Articular chondrocyte of knee joint (primary cell): ENCODE results near the gene CASKIN1. TPM values are rescaled to one million over a fixed set of nuclear protein-coding genes. Genes with fewer than 3 reads are reported as not detected.

Experiments
- small RNA-seq: library from RNA; depleted of rRNA; stranded (forward); fragments of <200 nt; gene quantifications from one replicate; pipeline ENCODE3, GENCODE V24; 2012
- total RNA-seq: library from RNA; depleted of rRNA; stranded (reverse); fragments of >200 nt; gene quantifications from 2 replicates; pipeline ENCODE4 v1.2.3, GENCODE V29; 2012

Gene CASKIN1, protein sequence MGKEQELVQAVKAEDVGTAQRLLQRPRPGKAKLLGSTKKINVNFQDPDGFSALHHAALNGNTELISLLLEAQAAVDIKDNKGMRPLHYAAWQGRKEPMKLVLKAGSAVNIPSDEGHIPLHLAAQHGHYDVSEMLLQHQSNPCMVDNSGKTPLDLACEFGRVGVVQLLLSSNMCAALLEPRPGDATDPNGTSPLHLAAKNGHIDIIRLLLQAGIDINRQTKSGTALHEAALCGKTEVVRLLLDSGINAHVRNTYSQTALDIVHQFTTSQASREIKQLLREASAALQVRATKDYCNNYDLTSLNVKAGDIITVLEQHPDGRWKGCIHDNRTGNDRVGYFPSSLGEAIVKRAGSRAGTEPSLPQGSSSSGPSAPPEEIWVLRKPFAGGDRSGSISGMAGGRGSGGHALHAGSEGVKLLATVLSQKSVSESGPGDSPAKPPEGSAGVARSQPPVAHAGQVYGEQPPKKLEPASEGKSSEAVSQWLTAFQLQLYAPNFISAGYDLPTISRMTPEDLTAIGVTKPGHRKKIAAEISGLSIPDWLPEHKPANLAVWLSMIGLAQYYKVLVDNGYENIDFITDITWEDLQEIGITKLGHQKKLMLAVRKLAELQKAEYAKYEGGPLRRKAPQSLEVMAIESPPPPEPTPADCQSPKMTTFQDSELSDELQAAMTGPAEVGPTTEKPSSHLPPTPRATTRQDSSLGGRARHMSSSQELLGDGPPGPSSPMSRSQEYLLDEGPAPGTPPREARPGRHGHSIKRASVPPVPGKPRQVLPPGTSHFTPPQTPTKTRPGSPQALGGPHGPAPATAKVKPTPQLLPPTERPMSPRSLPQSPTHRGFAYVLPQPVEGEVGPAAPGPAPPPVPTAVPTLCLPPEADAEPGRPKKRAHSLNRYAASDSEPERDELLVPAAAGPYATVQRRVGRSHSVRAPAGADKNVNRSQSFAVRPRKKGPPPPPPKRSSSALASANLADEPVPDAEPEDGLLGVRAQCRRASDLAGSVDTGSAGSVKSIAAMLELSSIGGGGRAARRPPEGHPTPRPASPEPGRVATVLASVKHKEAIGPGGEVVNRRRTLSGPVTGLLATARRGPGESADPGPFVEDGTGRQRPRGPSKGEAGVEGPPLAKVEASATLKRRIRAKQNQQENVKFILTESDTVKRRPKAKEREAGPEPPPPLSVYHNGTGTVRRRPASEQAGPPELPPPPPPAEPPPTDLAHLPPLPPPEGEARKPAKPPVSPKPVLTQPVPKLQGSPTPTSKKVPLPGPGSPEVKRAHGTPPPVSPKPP (N-terminal part only)
- under 0.01 TPM in 2 replicates for total RNA-seq

GRCh38 chr16:2196162-2196980 lies at the start of gene CASKIN1:
Gene CASKIN1, minus strand, starts transcription at chr16:2196605. Its CDS starts 173 bp downstream, at chr16:2196432.

DNA sequence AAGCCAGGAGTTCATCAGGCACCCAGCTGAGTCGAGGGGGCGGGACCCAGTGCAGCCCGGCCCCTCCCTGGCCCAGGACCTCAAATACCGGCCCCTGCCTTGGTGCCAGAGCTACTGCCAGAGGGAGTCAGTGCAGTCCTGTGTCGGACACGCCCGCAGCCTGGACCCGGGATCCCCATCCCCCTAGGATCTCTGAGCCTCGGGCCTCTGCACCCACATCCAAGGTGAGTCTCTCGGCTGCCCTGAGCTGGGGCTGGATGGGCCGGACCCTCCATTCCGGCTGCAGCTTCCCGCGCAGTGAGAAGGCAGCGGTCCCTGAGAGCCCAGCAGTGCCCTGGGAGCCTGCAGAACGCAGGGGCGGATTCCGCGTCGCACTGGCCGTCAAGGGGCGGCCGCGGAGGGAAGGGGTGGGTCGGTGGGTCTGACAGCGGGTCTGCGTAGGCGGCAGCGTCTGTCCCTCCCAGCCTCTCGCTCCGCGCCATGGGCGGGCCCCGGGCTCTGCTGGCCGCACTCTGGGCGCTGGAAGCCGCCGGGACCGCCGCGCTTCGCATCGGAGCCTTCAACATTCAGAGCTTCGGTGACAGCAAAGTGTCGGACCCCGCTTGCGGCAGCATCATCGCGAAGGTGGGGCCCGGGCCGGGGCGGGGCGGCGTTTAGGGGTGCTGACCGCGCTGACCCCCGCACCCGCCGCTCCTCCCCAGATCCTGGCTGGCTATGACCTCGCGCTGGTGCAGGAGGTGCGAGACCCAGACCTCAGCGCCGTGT lies 40.1 kb upstream of the CASKIN1 start, which contains the start of gene DNASE1L2:
DNASE1L2 (plus strand) TSS at position 108 of the 765 bp plus-strand sequence; CDS start at position 481, 373 bp downstream.

GRCh38 chr16:2223221-2223941 lies 27.0 kb upstream of the CASKIN1 start, which contains the start of gene E4F1:
Gene E4F1, plus strand, starts transcription at chr16:2223591. Its CDS starts 23 bp downstream, at chr16:2223614.

DNA sequence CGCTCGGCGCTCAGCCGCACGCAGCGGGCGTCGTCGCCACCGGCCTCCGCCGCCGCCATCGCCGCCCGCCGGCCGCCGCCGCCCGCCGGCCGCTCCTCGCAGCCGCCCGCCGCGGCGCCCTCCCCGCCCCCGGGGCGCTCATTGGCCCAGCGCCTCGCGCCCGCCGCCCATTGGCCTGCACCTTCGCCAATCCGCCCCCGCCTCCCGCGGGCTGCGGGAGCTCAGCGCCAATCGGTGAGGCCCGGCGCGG lies 18.2 kb upstream of the CASKIN1 start, which contains the start of gene PGP:
PGP (minus strand) TSS at position 122 of the 250 bp plus-strand sequence; CDS start at position 59, 63 bp downstream.

GRCh38 chr16:2210386-2211365 lies 14.3 kb upstream of the CASKIN1 start, which contains the start of gene BRICD5:
Gene BRICD5, minus strand, starts transcription at chr16:2210863. Its CDS starts 30 bp downstream, at chr16:2210833.

GRCh38 chr16:2205104-2205966 lies 8.9 kb upstream of the CASKIN1 start, which contains the start of gene MLST8:
Gene MLST8, plus strand, starts transcription at chr16:2205454. Its CDS starts 632 bp downstream, at chr16:2206086.

DNA sequence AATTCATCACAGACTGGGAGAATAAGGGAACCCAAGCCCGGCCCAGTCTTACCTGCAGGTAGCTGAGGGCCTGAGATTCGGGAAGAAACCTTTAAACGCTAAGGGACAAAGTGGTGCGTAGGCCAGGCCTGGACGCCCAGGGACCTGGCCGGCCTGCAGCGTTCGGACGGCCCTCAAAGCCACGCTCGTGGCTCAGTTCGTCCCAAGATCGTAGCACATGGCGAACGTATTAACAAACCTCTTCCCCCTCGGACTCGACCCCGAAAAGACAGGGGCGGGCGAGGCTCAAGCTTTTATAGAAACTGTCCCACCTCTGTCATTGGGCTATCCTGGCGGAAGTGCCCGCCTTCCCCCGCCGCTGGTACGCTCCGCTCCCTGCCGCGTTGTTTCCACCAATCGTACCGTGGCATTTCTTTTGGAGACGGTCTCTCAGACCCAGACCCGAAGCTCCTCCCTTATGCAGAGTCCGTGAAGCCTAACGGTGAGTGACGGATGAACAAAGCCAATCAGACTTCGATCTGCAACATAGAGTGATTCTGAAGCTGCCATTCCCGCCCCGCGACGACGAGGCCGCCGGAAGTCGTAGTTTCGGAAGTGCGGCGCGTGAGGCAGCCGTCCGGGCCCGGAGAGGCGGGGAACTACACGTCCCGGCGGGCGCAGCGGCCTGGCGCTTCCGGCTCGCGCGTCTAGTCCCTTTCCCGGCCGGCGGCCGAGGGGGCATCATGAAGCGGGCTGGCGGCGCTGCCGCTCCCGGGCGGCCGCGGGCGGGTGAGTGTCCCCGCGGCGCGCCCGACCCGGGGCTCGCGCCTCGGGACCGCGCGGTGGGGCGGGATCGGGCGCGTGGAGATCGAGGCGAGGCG lies 41.1 kb downstream of the CASKIN1 start, which contains the start of gene TRAF7:
TRAF7 (plus strand) TSS at position 692 of the 860 bp plus-strand sequence. CDS start 8,139 bp downstream, outside the sequence.

GRCh38 chr16:2147981-2148671 lies 48.3 kb downstream of the CASKIN1 start, which contains the start of gene RAB26:
Gene RAB26, plus strand, starts transcription at chr16:2148625. Its CDS starts 159 bp downstream, at chr16:2148784.

DNA sequence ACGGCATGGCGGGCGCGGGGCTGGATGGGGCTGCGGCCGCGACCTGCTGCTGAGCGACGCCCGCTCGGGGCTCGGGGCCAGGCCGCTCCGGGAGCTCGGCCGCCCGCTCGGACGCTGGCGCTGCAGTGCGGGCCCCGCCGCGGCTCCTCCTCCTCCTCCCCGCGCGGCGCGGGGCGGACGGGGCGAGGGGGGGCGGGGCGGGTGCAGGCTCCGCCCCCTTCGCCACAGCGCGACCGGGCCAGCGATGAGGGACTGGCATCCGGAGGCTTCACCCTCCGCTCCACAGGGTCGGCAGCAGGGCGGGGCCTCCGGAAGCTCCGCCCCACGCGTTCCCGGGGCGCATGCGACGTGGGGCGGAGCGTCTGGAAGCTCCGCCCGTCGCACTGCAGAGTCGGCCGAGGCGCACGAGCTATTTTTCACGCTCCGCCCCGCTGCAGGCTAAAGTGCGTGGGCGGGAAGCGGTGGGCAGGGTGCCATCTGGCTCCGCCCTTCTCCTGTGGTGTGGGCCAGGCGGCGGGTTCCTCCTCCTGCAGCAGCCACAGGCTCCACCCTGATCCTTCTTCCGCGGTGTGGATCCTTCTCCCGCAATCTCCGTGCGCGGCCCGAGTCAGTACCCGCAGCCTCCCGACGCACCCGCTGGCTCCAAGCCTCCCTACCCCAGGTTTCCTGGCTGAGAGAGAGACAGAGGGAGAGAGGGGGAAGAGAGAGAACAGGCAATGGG lies 60.5 kb downstream of the CASKIN1 start, which contains the start of gene PKD1:
PKD1 (minus strand) TSS at position 129 of the 721 bp plus-strand sequence. CDS start 209 bp downstream, outside the sequence.

Small RNA genes within 50 kb of the gene (small RNA-seq; reads per million reads assigned to genes)
- not detected for gene MIR3180-5
- gene MIR4516: not detected
- not detected for gene RF00019
- gene SNORD60: not detected

Other genes with a start within 250 kb of the CASKIN1 start
- not detected in 2 replicates for gene RPL3L, start 241.9 kb downstream of the CASKIN1 start, total RNA-seq
- gene NDUFB10, start 237.1 kb downstream of the CASKIN1 start, total RNA-seq: 97.7 and 108 TPM in 2 replicates
- 1,674 and 2,243 TPM in 2 replicates for gene RPS2, start 231.8 kb downstream of the CASKIN1 start, total RNA-seq
- gene RNF151, start 229.7 kb downstream of the CASKIN1 start, total RNA-seq: not detected in 2 replicates
- 17.5 and 19.1 TPM in 2 replicates for gene TBL3, start 224.6 kb downstream of the CASKIN1 start, total RNA-seq
- gene NOXO1, start 215.1 kb downstream of the CASKIN1 start, total RNA-seq: not detected in 2 replicates
- gene GFER, start 212.4 kb downstream of the CASKIN1 start, total RNA-seq: 9.2 and 12.5 TPM in 2 replicates
- gene SYNGR3, start 206.6 kb downstream of the CASKIN1 start, total RNA-seq: 0.26 and 0.76 TPM in 2 replicates
- 13.7 and 15.0 TPM in 2 replicates for gene ZNF598, start 186.8 kb downstream of the CASKIN1 start, total RNA-seq
- gene NPW, start 176.8 kb downstream of the CASKIN1 start, total RNA-seq: 0.39 and 0.65 TPM in 2 replicates
- gene NHERF2, start 169.7 kb downstream of the CASKIN1 start, total RNA-seq: 24.3 and 40.4 TPM in 2 replicates
- 15.5 and 16.2 TPM in 2 replicates for gene NTHL1, start 148.8 kb downstream of the CASKIN1 start, total RNA-seq
- gene TSC2, start 148.6 kb downstream of the CASKIN1 start, total RNA-seq: 49.2 and 59.6 TPM in 2 replicates
- gene PKD1, start 60.7 kb downstream of the CASKIN1 start, total RNA-seq: 95.7 and 99.2 TPM in 2 replicates
- gene RAB26, start 48.0 kb downstream of the CASKIN1 start, total RNA-seq: 0.65 and 0.86 TPM in 2 replicates
- gene TRAF7, start 40.8 kb downstream of the CASKIN1 start, total RNA-seq: 39.1 and 48.7 TPM in 2 replicates
- 28.4 and 34.1 TPM in 2 replicates for gene MLST8, start 8.8 kb upstream of the CASKIN1 start, total RNA-seq
- 0.22 and 0.91 TPM in 2 replicates for gene BRICD5, start 14.3 kb upstream of the CASKIN1 start, total RNA-seq
- gene PGP, start 18.2 kb upstream of the CASKIN1 start, total RNA-seq: 5.7 and 6.1 TPM in 2 replicates
- 16.1 and 18.6 TPM in 2 replicates for gene E4F1, start 27.0 kb upstream of the CASKIN1 start, total RNA-seq
- gene DNASE1L2, start 39.8 kb upstream of the CASKIN1 start, total RNA-seq: 0.22 and 0.26 TPM in 2 replicates
- gene ECI1, start 55.0 kb upstream of the CASKIN1 start, total RNA-seq: 27.0 and 32.5 TPM in 2 replicates
- 69.3 and 85.8 TPM in 2 replicates for gene RNPS1, start 71.5 kb upstream of the CASKIN1 start, total RNA-seq
- gene ABCA3, start 144.1 kb upstream of the CASKIN1 start, total RNA-seq: 1.6 and 2.5 TPM in 2 replicates
- 9.9 and 11.9 TPM in 2 replicates for gene CCNF, start 232.8 kb upstream of the CASKIN1 start, total RNA-seq